Heart left ventricle (tissue), 13 donors: Measurements from ENCODE around the gene INPPL1.

Source experiments
- CTCF ChIP-seq, 12 donors: fragments of 200-600 bp; sonication (generic) in 4 of 12; IDR thresholded peaks; one replicate each; pipeline versions ENCODE4 v1.5.0 to v1.8.0; 2018 to 2022; ENCODE audit warnings: antibody characterized with exemption in 12 of 12, mild to moderate bottlenecking in 5 of 12
- POLR2A ChIP-seq, 2 donors: fragments of 450-650 bp; IDR thresholded peaks; one replicate each; pipeline ENCODE4 v1.6.1; 2017; ENCODE audit warnings: antibody characterized with exemption in 2 of 2, mild to moderate bottlenecking in 2 of 2, moderate library complexity in 2 of 2
- donor health status: ischemic (EF 13 %, LVEDD 7.1; RV severe dilation, severe dysfunction).
- donor health status: DM: no; HTN: yes; CAD: no.
- donor health status: DM: no; HTN: no; CAD: no.
- donor health status: ischemic (EF 25% LVEDD 6.9; RV normal size, moderate dysfunction).
- donor health status: ischemic (EF 25% LVEDD 5.7; RV mildly dilated, moderate dysfunction).
- donor health status: ischemic (EF 35%, LVEDD 5.7; RV mildly dilated, moderate dysfunction).
- donor health status: nonischemic (EF 11% LVEDD 7.7; RV severe dilation, severe dysfunction).
- donor health status: DM: yes; HTN: yes; CAD: no.
- donor health status: PGD.
- donor health status: ischemic (EF 29% LVEDD 5.4; RV normal size, mild dysfunction).
- donor health status: nonischemic (EF 23%, LVEDD 6.1; RV moderate dilation, normal function).

DNA sequence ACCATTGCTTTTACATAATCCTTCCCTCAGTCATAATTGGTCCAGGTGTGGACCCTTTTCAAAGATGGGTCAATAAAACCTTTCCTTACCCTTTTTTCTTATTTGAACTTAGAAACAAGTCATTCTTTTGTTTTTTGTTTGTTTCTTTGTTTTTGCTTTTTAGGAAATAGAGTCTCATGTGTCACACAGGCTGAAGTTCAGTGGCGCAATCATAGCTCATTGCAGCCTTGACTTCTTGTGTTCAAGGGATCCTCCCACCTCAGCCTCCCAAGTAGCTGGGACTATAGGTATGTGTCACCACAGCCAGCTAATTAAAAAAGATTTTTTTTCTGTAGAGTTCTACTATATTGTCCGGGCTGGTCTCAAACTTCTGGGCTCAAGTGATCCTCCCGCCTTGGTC lies 28.8 kb downstream of the INPPL1 start:
- TF ChIP-seq CTCF (IDR thresholded peaks at IDR 0.05) (no peak), POLR2A (IDR thresholded peaks at IDR 0.05) (no peak)
